ENCODE measurements around the gene RAD54L. TPM values are rescaled to one million over a fixed set of nuclear protein-coding genes. Genes with fewer than 3 reads are reported as not detected.

The RAD54L gene
- total RNA-seq, 1 experiment from 2014 or later: 29.4 TPM

GRCh38 chr1:46301406-46301807, 53.8 kb downstream of the RAD54L start:
- ATAC-seq: no peak
- H3K27ac ChIP-seq (ENCODE audit: low read length): peak overlapping the region; percentile 97
- no peaks in the 10 kb centered on the region for H3K27me3 ChIP-seq (ENCODE audit: control insufficient read depth, insufficient read depth, low read length)
- ChIA-PET CTCF (no interaction called here), POLR2A (no interaction called here)
- peaks cover 13% of the 10 kb centered on the region; the same call in 1 of the 2 replicates for H3K4me1 ChIP-seq (ENCODE audit: control insufficient read depth, insufficient read depth, low read length)
- BruUV-seq (replicated peaks): no TSS peak
- peaks cover 21% of the 10 kb centered on the region for H3K36me3 ChIP-seq (ENCODE audit: control insufficient read depth, insufficient read depth, low read length)
- no peak for DNase-seq (ENCODE audit: low read depth, low spot score)
- in situ Hi-C loops (cut with HindIII; ENCODE audit: low pct_unique_long_range_greater_than_20kb, low sequenced_read_pairs) (no loop called here), intact Hi-C loops (cut with micrococcal nuclease; ENCODE audit: unreplicated experiment) (no loop called here)
- H3K4me3 ChIP-seq (ENCODE audit: low read depth in 2 of 2, low read length in 2 of 2): peak overlapping the region; percentile 88 to 100
- TF ChIP-seq TCF7L2 (IDR thresholded peaks at IDR 0.05; ENCODE audit: low read depth, low read length) (no peak), REST (IDR thresholded peaks at IDR 0.05; ENCODE audit: insufficient read depth in 1 of 2, low read depth in 2 of 2, low read length in 1 of 2) (no peak), SIN3A (IDR thresholded peaks at IDR 0.05; ENCODE audit: borderline replicate concordance, insufficient read depth, low read depth, low read length) (no peak), POLR2AphosphoS5 (IDR thresholded peaks at IDR 0.05; ENCODE audit: low read depth, low read length) (no peak), CTCF (IDR thresholded peaks at IDR 0.05) (no peak)
- no peaks in the 10 kb centered on the region for H3K9me3 ChIP-seq (ENCODE audit: control insufficient read depth, insufficient read depth, low read depth, low read length)

- Histone ChIP-seq H3K27me3 (ENCODE audit: control insufficient read depth, insufficient read depth, low read length) (no peaks in the 10 kb centered on the region), H3K4me3 (ENCODE audit: low read depth in 2 of 2, low read length in 2 of 2) (peak overlapping the region; percentile 88 to 100), H3K4me1 (ENCODE audit: control insufficient read depth, insufficient read depth, low read length) (peaks cover 18% of the 10 kb centered on the region; the same call in 1 of the 2 replicates), H3K36me3 (ENCODE audit: control insufficient read depth, insufficient read depth, low read length) (peaks cover 15% of the 10 kb centered on the region), H3K27ac (ENCODE audit: low read length) (peak overlapping the region; percentile 97), H3K9me3 (ENCODE audit: control insufficient read depth, insufficient read depth, low read depth, low read length) (no peaks in the 10 kb centered on the region)
- intact Hi-C loops (cut with micrococcal nuclease; ENCODE audit: unreplicated experiment) (no loop called here), in situ Hi-C loops (cut with HindIII; ENCODE audit: low pct_unique_long_range_greater_than_20kb, low sequenced_read_pairs) (no loop called here)
- CTCF ChIA-PET: no interaction called here
- ATAC-seq (peak; percentile 25), DNase-seq (ENCODE audit: low read depth, low spot score) (no peak)
- BruUV-seq (replicated peaks): no TSS peak
- POLR2A ChIA-PET: no interaction called here
- TF ChIP-seq TCF7L2 (IDR thresholded peaks at IDR 0.05; ENCODE audit: low read depth, low read length) (no peak), CTCF (IDR thresholded peaks at IDR 0.05) (peak; percentile 55; the same call in 1 of the 2 replicates)
These were observed 54.5 kb downstream of the RAD54L start for GRCh38 chr1:46301808-46302640.
